ENCODE data around the gene NFATC3.
"Not testable (repeated sequence)": the region's sequence is repeated elsewhere in the genome, so short reads cannot be mapped to it uniquely, and the experiment has no call there.

NFATC3 gene

GRCh38 chr16:68131813-68132706, 46.9 kb downstream of the NFATC3 start:
- no peak for DNase-seq (ENCODE audit: extremely low read depth, low read depth)
- no peak for TF ChIP-seq CTCF (IDR thresholded peaks at IDR 0.05; ENCODE audit: low read depth, low read length)

GRCh38 chr16:68133000-68133399, 47.8 kb downstream of the NFATC3 start:
- DNase-seq (ENCODE audit: extremely low read depth, low read depth), result not testable (repeated sequence)

- no peak for TF ChIP-seq CTCF (IDR thresholded peaks at IDR 0.05; ENCODE audit: low read depth, low read length)
- DNase-seq (ENCODE audit: extremely low read depth, low read depth), result no peak
Observed at GRCh38 chr16:68134644-68135043, 49.5 kb downstream of the NFATC3 start.

GRCh38 chr16:68136515-68136914, 51.3 kb downstream of the NFATC3 start:
- TF ChIP-seq CTCF (IDR thresholded peaks at IDR 0.05; ENCODE audit: low read depth, low read length), result no peak
- DNase-seq (ENCODE audit: extremely low read depth, low read depth), result no peak

- no peak for TF ChIP-seq CTCF (IDR thresholded peaks at IDR 0.05; ENCODE audit: low read depth, low read length)
- no peak for DNase-seq (ENCODE audit: extremely low read depth, low read depth)
Observed at GRCh38 chr16:68144008-68144407, 58.8 kb downstream of the NFATC3 start.

- no peak for TF ChIP-seq CTCF (IDR thresholded peaks at IDR 0.05; ENCODE audit: low read depth, low read length)
- peak; percentile 32 for DNase-seq (ENCODE audit: extremely low read depth, low read depth)
Observed at GRCh38 chr16:68146585-68146984, 61.4 kb downstream of the NFATC3 start.

- TF ChIP-seq CTCF (IDR thresholded peaks at IDR 0.05; ENCODE audit: low read depth, low read length), result no peak
- no peak for DNase-seq (ENCODE audit: extremely low read depth, low read depth)
Observed at GRCh38 chr16:68147444-68147843, 62.3 kb downstream of the NFATC3 start.

- DNase-seq (ENCODE audit: extremely low read depth, low read depth), result no peak
- no peak for TF ChIP-seq CTCF (IDR thresholded peaks at IDR 0.05; ENCODE audit: low read depth, low read length)
Observed at GRCh38 chr16:68149596-68149995, 64.4 kb downstream of the NFATC3 start.

Data from AG09319 (cell line).